Ishikawa (cell line): ENCODE results near the gene PHOX2B.

Experiments
- CEBPB ChIP-seq: IDR thresholded peaks from 2 replicates; pipeline ENCODE4 v1.6.1; 2012
- CREB1 ChIP-seq: IDR thresholded peaks from 2 replicates; pipeline ENCODE4 v1.6.1; 2012; ENCODE audit warnings: low read depth
- EGR1 ChIP-seq: IDR thresholded peaks from 2 replicates; pipeline ENCODE4 v1.6.1; 2012
- EP300 ChIP-seq: IDR thresholded peaks from 2 replicates; pipeline ENCODE4 v1.6.1; 2012; ENCODE audit warnings: borderline replicate concordance
- FOXM1 ChIP-seq: IDR thresholded peaks from 2 replicates; pipeline ENCODE4 v1.6.1; 2012; ENCODE audit warnings: low read depth, borderline replicate concordance
- MAX ChIP-seq: IDR thresholded peaks from 2 replicates; pipeline ENCODE4 v1.6.1; 2012
- NFIC ChIP-seq: IDR thresholded peaks from 2 replicates; pipeline ENCODE4 v1.6.1; 2012
- RAD21 ChIP-seq: IDR thresholded peaks from 2 replicates; pipeline ENCODE4 v1.6.1; 2012; ENCODE audit warnings: low read depth
- REST ChIP-seq: IDR thresholded peaks from 2 replicates; pipeline ENCODE4 v1.6.1; 2012; ENCODE audit warnings: low read depth, mild to moderate bottlenecking
- TAF1 ChIP-seq: IDR thresholded peaks from 2 replicates; pipeline ENCODE4 v1.6.1; 2012; ENCODE audit warnings: low read depth, mild to moderate bottlenecking
- TCF12 ChIP-seq: IDR thresholded peaks from 2 replicates; pipeline ENCODE4 v1.6.1; 2012; ENCODE audit warnings: low read depth
- TEAD4 ChIP-seq: IDR thresholded peaks from 2 replicates; pipeline ENCODE4 v1.6.1; 2012
- USF1 ChIP-seq: IDR thresholded peaks from 2 replicates; pipeline ENCODE4 v1.6.1; 2012
- YY1 ChIP-seq: IDR thresholded peaks from 2 replicates; pipeline ENCODE4 v1.6.1; 2012; ENCODE audit warnings: low read depth
- ZBTB7A ChIP-seq: IDR thresholded peaks from 2 replicates; pipeline ENCODE4 v1.6.1; 2012; ENCODE audit warnings: low read depth

PHOX2B gene

GRCh38 chr4:41749631-41750039 lies 1.1 kb upstream of the PHOX2B start:
- TF ChIP-seq EP300 (no peak), ZBTB7A (no peak), TCF12 (no peak), YY1 (no peak), CREB1 (no peak), TEAD4 (no peak), USF1 (no peak), CEBPB (no peak), NFIC (no peak), RAD21 (no peak), TAF1 (no peak), FOXM1 (no peak)

- TF ChIP-seq EGR1 (no peak), TEAD4 (no peak), NFIC (no peak), TCF12 (no peak), USF1 (no peak), MAX (no peak), CREB1 (no peak), ZBTB7A (no peak), TAF1 (no peak)
These were observed 403 bp downstream of the PHOX2B start for GRCh38 chr4:41748074-41748570.

GRCh38 chr4:41747230-41748055 lies 1.1 kb downstream of the PHOX2B start:
- no peak for TF ChIP-seq TEAD4
- no peak for TF ChIP-seq MAX
- TF ChIP-seq ZBTB7A: no peak
- TF ChIP-seq RAD21: no peak
- TF ChIP-seq FOXM1: no peak
- no peak for TF ChIP-seq CREB1
- no peak for TF ChIP-seq CEBPB
- no peak for TF ChIP-seq USF1
- TF ChIP-seq TCF12: no peak
- no peak for TF ChIP-seq REST
- no peak for TF ChIP-seq TAF1
- no peak for TF ChIP-seq YY1
- no peak for TF ChIP-seq EGR1

- no peak for TF ChIP-seq CEBPB
- no peak for TF ChIP-seq NFIC
- no peak for TF ChIP-seq EP300
- TF ChIP-seq ZBTB7A: no peak
- no peak for TF ChIP-seq FOXM1
- TF ChIP-seq RAD21: no peak
- TF ChIP-seq MAX: no peak
- no peak for TF ChIP-seq TEAD4
- TF ChIP-seq TAF1: no peak
- TF ChIP-seq EGR1: no peak
- TF ChIP-seq CREB1: no peak
These were observed 1.9 kb downstream of the PHOX2B start for GRCh38 chr4:41746440-41747229.

GRCh38 chr4:41746025-41746439 lies 2.5 kb downstream of the PHOX2B start:
- TF ChIP-seq CREB1 (no peak), TAF1 (no peak), FOXM1 (no peak), USF1 (no peak), REST (no peak), CEBPB (no peak), ZBTB7A (no peak), EP300 (no peak), TEAD4 (no peak), YY1 (no peak), TCF12 (no peak), MAX (no peak), NFIC (no peak), EGR1 (no peak)
